Measurements from ENCODE around the gene MYL4.
A peak's percentile ranks its signal among the peaks of the same experiment; 100 is the strongest.
"Not testable (repeated sequence)": the region's sequence is repeated elsewhere in the genome, so short reads cannot be mapped to it uniquely, and the experiment has no call there.

MYL4 gene

GRCh38 chr17:47208744-47209488 is at the start of gene MYL4:
MYL4 (plus strand) TSS chr17:47209348; CDS start chr17:47209423, 75 bp downstream.
- DNase-seq (ENCODE audit: low spot score) = no peak

- DNase-seq (ENCODE audit: low spot score) = no peak
Measured at GRCh38 chr17:47162013-47162622, 47.0 kb upstream of the MYL4 start.

- no peak for DNase-seq (ENCODE audit: low spot score)
Measured at GRCh38 chr17:47164263-47164662, 44.9 kb upstream of the MYL4 start.

- DNase-seq (ENCODE audit: low spot score) = no peak
Measured at GRCh38 chr17:47165137-47165536, 44.0 kb upstream of the MYL4 start.

- not testable (repeated sequence) for DNase-seq (ENCODE audit: low spot score)
Measured at GRCh38 chr17:47166854-47167253, 42.3 kb upstream of the MYL4 start.

GRCh38 chr17:47168896-47169295 is 40.3 kb upstream of the MYL4 start:
- not testable (repeated sequence) for DNase-seq (ENCODE audit: low spot score)

GRCh38 chr17:47170710-47171109 is 38.4 kb upstream of the MYL4 start:
- no peak for DNase-seq (ENCODE audit: low spot score)

- DNase-seq (ENCODE audit: low spot score) = no peak
Measured at GRCh38 chr17:47172696-47173565, 36.2 kb upstream of the MYL4 start.

GRCh38 chr17:47174823-47175222 is 34.3 kb upstream of the MYL4 start:
- DNase-seq (ENCODE audit: low spot score) = not testable (repeated sequence)

GRCh38 chr17:47176389-47176826 is 32.7 kb upstream of the MYL4 start:
- no peak for DNase-seq (ENCODE audit: low spot score)

GRCh38 chr17:47177261-47177660 is 31.9 kb upstream of the MYL4 start:
- no peak for DNase-seq (ENCODE audit: low spot score)

- DNase-seq (ENCODE audit: low spot score) = no peak
Measured at GRCh38 chr17:47179141-47179540, 30.0 kb upstream of the MYL4 start.

- DNase-seq (ENCODE audit: low spot score) = no peak
Measured at GRCh38 chr17:47180337-47180736, 28.8 kb upstream of the MYL4 start.

GRCh38 chr17:47180988-47181387 is 28.2 kb upstream of the MYL4 start:
- DNase-seq (ENCODE audit: low spot score) = not testable (repeated sequence)

GRCh38 chr17:47184681-47185080 is 24.5 kb upstream of the MYL4 start:
- DNase-seq (ENCODE audit: low spot score) = no peak

- DNase-seq (ENCODE audit: low spot score) = no peak
Measured at GRCh38 chr17:47188271-47188875, 20.8 kb upstream of the MYL4 start.

- peak; percentile 96 for DNase-seq (ENCODE audit: low spot score)
Measured at GRCh38 chr17:47188876-47189731, 20.0 kb upstream of the MYL4 start, which contains the start of gene CDC27. CDC27 (minus strand) TSS chr17:47189295; CDS start chr17:47189172, 123 bp downstream.

- DNase-seq (ENCODE audit: low spot score) = no peak
Measured at GRCh38 chr17:47189732-47190237, 19.4 kb upstream of the MYL4 start.

- no peak for DNase-seq (ENCODE audit: low spot score)
Measured at GRCh38 chr17:47190243-47190642, 18.9 kb upstream of the MYL4 start.

GRCh38 chr17:47190770-47191169 is 18.4 kb upstream of the MYL4 start:
- no peak for DNase-seq (ENCODE audit: low spot score)

- DNase-seq (ENCODE audit: low spot score) = no peak
Measured at GRCh38 chr17:47192554-47192953, 16.6 kb upstream of the MYL4 start.

Measured in putamen (tissue), 1 donor.